ENCODE results near the gene HTR3C.

DNA sequence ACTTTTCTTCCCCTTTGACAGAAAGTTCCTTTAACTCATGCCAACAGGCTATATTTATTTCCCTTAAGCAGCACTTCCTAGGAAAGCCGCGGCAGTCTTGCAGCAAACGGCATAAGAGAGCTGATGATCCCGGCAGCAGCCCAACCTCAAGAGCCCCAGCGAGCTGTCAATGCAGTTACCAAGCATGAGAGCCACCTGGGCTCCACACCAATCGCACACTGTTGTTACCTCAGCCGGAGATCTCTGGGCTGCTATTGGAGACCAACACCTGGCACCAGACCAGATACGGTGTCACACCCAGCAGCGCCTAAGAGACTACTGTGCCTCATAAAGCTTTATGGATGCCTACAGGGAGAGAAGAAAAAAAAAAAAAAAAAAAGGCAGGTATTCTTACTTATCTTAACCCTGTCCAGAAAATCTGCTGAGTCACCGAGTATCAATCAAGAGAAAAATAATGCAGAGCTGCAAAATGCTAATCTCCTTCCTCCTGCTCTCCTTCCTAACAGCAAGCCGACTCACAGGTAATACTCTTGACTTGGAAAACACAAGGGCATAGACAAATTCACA is 46.8 kb upstream of the HTR3C start:
- TF ChIP-seq SIN3A (IDR thresholded peaks at IDR 0.05; ENCODE audit: borderline replicate concordance, insufficient read depth, low read length) (no peak), POLR2AphosphoS5 (IDR thresholded peaks at IDR 0.05; ENCODE audit: low read depth, low read length) (no peak), FOXP2 (optimal IDR thresholded peaks at IDR 0.05; ENCODE audit: borderline replicate concordance, extremely low read depth, extremely low read length, insufficient read depth) (no peak), TAF1 (IDR thresholded peaks at IDR 0.05; ENCODE audit: borderline replicate concordance, insufficient read depth, low read length) (no peak)
- TF ChIP-seq, protein P1, sequence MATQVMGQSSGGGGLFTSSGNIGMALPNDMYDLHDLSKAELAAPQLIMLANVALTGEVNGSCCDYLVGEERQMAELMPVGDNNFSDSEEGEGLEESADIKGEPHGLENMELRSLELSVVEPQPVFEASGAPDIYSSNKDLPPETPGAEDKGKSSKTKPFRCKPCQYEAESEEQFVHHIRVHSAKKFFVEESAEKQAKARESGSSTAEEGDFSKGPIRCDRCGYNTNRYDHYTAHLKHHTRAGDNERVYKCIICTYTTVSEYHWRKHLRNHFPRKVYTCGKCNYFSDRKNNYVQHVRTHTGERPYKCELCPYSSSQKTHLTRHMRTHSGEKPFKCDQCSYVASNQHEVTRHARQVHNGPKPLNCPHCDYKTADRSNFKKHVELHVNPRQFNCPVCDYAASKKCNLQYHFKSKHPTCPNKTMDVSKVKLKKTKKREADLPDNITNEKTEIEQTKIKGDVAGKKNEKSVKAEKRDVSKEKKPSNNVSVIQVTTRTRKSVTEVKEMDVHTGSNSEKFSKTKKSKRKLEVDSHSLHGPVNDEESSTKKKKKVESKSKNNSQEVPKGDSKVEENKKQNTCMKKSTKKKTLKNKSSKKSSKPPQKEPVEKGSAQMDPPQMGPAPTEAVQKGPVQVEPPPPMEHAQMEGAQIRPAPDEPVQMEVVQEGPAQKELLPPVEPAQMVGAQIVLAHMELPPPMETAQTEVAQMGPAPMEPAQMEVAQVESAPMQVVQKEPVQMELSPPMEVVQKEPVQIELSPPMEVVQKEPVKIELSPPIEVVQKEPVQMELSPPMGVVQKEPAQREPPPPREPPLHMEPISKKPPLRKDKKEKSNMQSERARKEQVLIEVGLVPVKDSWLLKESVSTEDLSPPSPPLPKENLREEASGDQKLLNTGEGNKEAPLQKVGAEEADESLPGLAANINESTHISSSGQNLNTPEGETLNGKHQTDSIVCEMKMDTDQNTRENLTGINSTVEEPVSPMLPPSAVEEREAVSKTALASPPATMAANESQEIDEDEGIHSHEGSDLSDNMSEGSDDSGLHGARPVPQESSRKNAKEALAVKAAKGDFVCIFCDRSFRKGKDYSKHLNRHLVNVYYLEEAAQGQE (IDR thresholded peaks at IDR 0.05; ENCODE audit: insufficient read depth in 1 of 2, low read depth in 2 of 2, low read length in 2 of 2), result no peak

Measured in PFSK-1 (cell line).